Measurements from ENCODE around the gene MS4A14.

GRCh38 chr11:60390419-60390818 lies 5.8 kb upstream of the MS4A14 start:
- TF ChIP-seq POLR2A (IDR thresholded peaks at IDR 0.05) (no peak), EP300 (IDR thresholded peaks at IDR 0.05; ENCODE audit: low read depth) (no peak), CTCF (IDR thresholded peaks at IDR 0.05) (no peak)
